B cell (primary cell): ENCODE data around the gene SEMA3G. TPM values are rescaled to one million over a fixed set of nuclear protein-coding genes. Genes with fewer than 3 reads are reported as not detected.
A peak's percentile ranks its signal among the peaks of the same experiment; 100 is the strongest.

Experiments
- ATAC-seq: fragments of 200-7000 bp; cut with Tn5 transposase; one replicate; pipeline ENCODE4 v1.10.0; 2021; ENCODE audit warnings: low read depth, mild to moderate bottlenecking, moderate number of reproducible peaks, moderate library complexity
- CTCF ChIA-PET: fragments of 350-600 bp; sonication (Branson Sonifier 250); formaldehyde crosslinking; loops from one replicate; lab custom pipeline; 2021; ENCODE audit warnings: antibody characterized with exemption, inconsistent platforms; lab: Charles Lee
- POLR2A ChIA-PET: fragments of 350-600 bp; sonication (Branson Sonifier 250); formaldehyde crosslinking; loops from one replicate; lab custom pipeline; 2021; ENCODE audit warnings: antibody characterized with exemption; lab: Charles Lee
- DNase-seq: peaks from one replicate; pipeline ENCODE4 v3.0.0; 2013
- H2AFZ ChIP-seq: 2 replicates; pipeline ENCODE4 v1.6.1; 2012; ENCODE audit warnings: mild to moderate bottlenecking, low read depth, low read length; ENCODE audit not compliant: insufficient read depth, poor library complexity, severe bottlenecking
- H3K27ac ChIP-seq, 2 donors: 1 replicate in 1 of 2; 2 replicates in 1 of 2; pipeline ENCODE4 v1.5.1; 2012 to 2013; ENCODE audit warnings: low read length in 2 of 2, mild to moderate bottlenecking in 2 of 2, moderate library complexity in 1 of 2
- H3K27me3 ChIP-seq, 4 experiments: fragments of 200-600 bp in 1 of 4; sonication (generic) in 1 of 4; replicated peaks in 1 of 4; 1 replicate in 2 of 4; 2 replicates in 2 of 4; pipeline versions ENCODE4 v1.6.1 to v1.7.0; 2013 to 2016; ENCODE audit warnings: low read length in 3 of 4, mild to moderate bottlenecking in 2 of 4, mixed read lengths in 1 of 4, moderate library complexity in 1 of 4; ENCODE audit not compliant: insufficient read depth in 4 of 4, control insufficient read depth in 3 of 4; ENCODE audit errors: control extremely low read depth in 1 of 4
- H3K36me3 ChIP-seq, 2 experiments: replicated peaks in 1 of 2; 1 replicate in 1 of 2; 2 replicates in 1 of 2; pipeline versions ENCODE4 v1.6.1 to v1.7.1; 2013; ENCODE audit warnings: low read length in 1 of 2; ENCODE audit not compliant: insufficient read depth in 2 of 2, control insufficient read depth in 1 of 2; ENCODE audit errors: control extremely low read depth in 1 of 2, extremely low read depth in 1 of 2
- H3K4me1 ChIP-seq, 2 donors: fragments of 200-600 bp in 1 of 2; sonication (generic) in 1 of 2; 1 replicate in 1 of 2; 2 replicates in 1 of 2; pipeline versions ENCODE4 v1.5.1 to v1.6.1; 2013 to 2017; ENCODE audit warnings: low read length in 2 of 2; ENCODE audit not compliant: control insufficient read depth in 2 of 2, insufficient read depth in 2 of 2
- H3K4me2 ChIP-seq: replicated peaks from 2 replicates; pipeline ENCODE3; 2012; ENCODE audit warnings: mild to moderate bottlenecking, low read depth, low read length; ENCODE audit not compliant: poor library complexity, severe bottlenecking
- H3K4me3 ChIP-seq, 5 experiments: fragments of 200-600 bp in 1 of 5; sonication (generic) in 1 of 5; 1 replicate in 3 of 5; 2 replicates in 2 of 5; pipeline versions ENCODE4 v1.5.1 to v1.7.0; 2011 to 2016; ENCODE audit warnings: low read length in 4 of 5, mild to moderate bottlenecking in 4 of 5, low read depth in 2 of 5, control low read depth in 1 of 5, moderate library complexity in 1 of 5; ENCODE audit not compliant: insufficient read depth in 1 of 5; ENCODE audit errors: control extremely low read depth in 1 of 5, extremely low read depth in 1 of 5
- H3K79me2 ChIP-seq: fragments of 200-600 bp; sonication (generic); one replicate; pipeline ENCODE4 v1.6.0; 2016; ENCODE audit warnings: low read length; ENCODE audit not compliant: control insufficient read depth, insufficient read depth
- H3K9ac ChIP-seq: fragments of 200-600 bp; sonication (generic); 2 replicates; pipeline ENCODE4 v1.6.1; 2017; ENCODE audit warnings: mild to moderate bottlenecking, low read length, moderate library complexity
- H3K9me3 ChIP-seq, 3 donors: one replicate each; pipeline versions ENCODE4 v1.6.1 to v1.7.1; 2013; ENCODE audit warnings: low read length in 2 of 3; ENCODE audit not compliant: control insufficient read depth in 2 of 3, insufficient read depth in 1 of 3; ENCODE audit errors: control extremely low read depth in 1 of 3
- H4K20me1 ChIP-seq: 2 replicates; pipeline ENCODE4 v1.6.0; 2012; ENCODE audit warnings: mild to moderate bottlenecking, low read length; ENCODE audit not compliant: insufficient read depth, control insufficient read depth, poor library complexity, severe bottlenecking
- H3K27ac Mint-ChIP-seq: one replicate; pipeline ENCODE4 v1.8.0; 2021; ENCODE audit warnings: mixed read lengths
- H3K27me3 Mint-ChIP-seq: one replicate; pipeline ENCODE4 v1.8.0; 2021; ENCODE audit warnings: mixed read lengths
- H3K4me1 Mint-ChIP-seq: one replicate; pipeline ENCODE4 v1.8.0; 2021; ENCODE audit warnings: mixed read lengths
- H3K4me3 Mint-ChIP-seq: one replicate; pipeline ENCODE4 v1.8.0; 2021; ENCODE audit warnings: mixed read lengths
- H3K9me3 Mint-ChIP-seq: one replicate; pipeline ENCODE4 v1.8.0; 2022; ENCODE audit warnings: mixed read lengths; ENCODE audit not compliant: insufficient read depth
- CTCF ChIP-seq: fragments of 200-600 bp; IDR thresholded peaks from one replicate; pipeline ENCODE4 v1.8.0; 2022; ENCODE audit warnings: antibody characterized with exemption, mild to moderate bottlenecking
- EZH2 ChIP-seq: IDR thresholded peaks from 2 replicates; pipeline ENCODE4 v1.6.1; 2012; ENCODE audit warnings: borderline replicate concordance, low read depth, mild to moderate bottlenecking, moderate library complexity, low read length; ENCODE audit not compliant: insufficient read depth, poor library complexity, severe bottlenecking
- WGBS: methylation state at CpG from one replicate; pipeline ENCODE4 v1.1.5; 2013; ENCODE audit warnings: missing lambda C conversion rate; ENCODE audit not compliant: insufficient coverage; 5-methylcytosine and 5-hydroxymethylcytosine counted together
- intact Hi-C: fragments of 100-400 bp; cut with micrococcal nuclease; formaldehyde crosslinking; loops from one replicate; pipeline ENCODE4 v1.10.0; 2022
- polyA plus RNA-seq: library from polyadenylated mRNA; depleted of rRNA; stranded (reverse); fragments of >200 nt; gene quantifications from 2 replicates; pipeline ENCODE4 v1.2.3, GENCODE V29; 2012
- total RNA-seq, 2 donors: library from RNA; stranded (reverse); fragments of 120-200 nt in 1 of 2; gene quantifications; 1 replicate in 1 of 2; 2 replicates in 1 of 2; pipeline versions ENCODE4 v1.2.3 to v1.2.4, GENCODE V29; 2013 to 2022

Gene SEMA3G
- total and polyA plus RNA-seq, 2 donors (not counting 1 experiment from before 2014, with no cell fraction given): 0.10 to 0.42 TPM

GRCh38 chr3:52428151-52429005, 16.5 kb downstream of the SEMA3G start:
- H3K27ac Mint-ChIP-seq: no peak overlapping the region
- CTCF ChIA-PET: interaction anchor here (0.9 to 4.1 kb wide), 5 partner anchors 9 to 19 kb away, joined by 3 to 61 read pairs (median 5); partner anchors contain the start of gene SEMA3G
- H4K20me1 ChIP-seq: no peaks in the 10 kb centered on the region
- no peaks in the 10 kb centered on the region for H3K4me1 Mint-ChIP-seq
- H3K4me3 ChIP-seq: no peak overlapping the region
- intact Hi-C loops: loop anchor here (1.0 kb wide), 1 partner anchor 19 kb away; no protein-coding TSS in a partner anchor
- no peaks in the 10 kb centered on the region for H3K27me3 Mint-ChIP-seq
- POLR2A ChIA-PET: no interaction called here
- no peaks in the 10 kb centered on the region for H3K79me2 ChIP-seq
- peaks cover 0 to 4% (median 0%) of the 10 kb centered on the region in 3 donors for H3K9me3 ChIP-seq
- WGBS: 33% methylated on average over 3 of the region's 7 CpGs
- H3K9me3 Mint-ChIP-seq: no peaks in the 10 kb centered on the region
- H3K9ac ChIP-seq: no peak overlapping the region
- peak; percentile 56 for ATAC-seq
- no peak overlapping the region for H3K4me2 ChIP-seq
- peaks cover 0 to 7% (median 0%) of the 10 kb centered on the region in 4 experiments for H3K27me3 ChIP-seq
- no peak overlapping the region for H3K27ac ChIP-seq
- DNase-seq: peak; percentile 55
- H3K36me3 ChIP-seq: no peaks in the 10 kb centered on the region
- no peak overlapping the region for H3K4me3 Mint-ChIP-seq
- no peak overlapping the region for H2AFZ ChIP-seq
- no peaks in the 10 kb centered on the region for H3K4me1 ChIP-seq
- no peak for TF ChIP-seq EZH2
- peak; percentile 69 for TF ChIP-seq CTCF

GRCh38 chr3:52423173-52423572, 21.7 kb downstream of the SEMA3G start:
- Histone ChIP-seq H3K27me3 (peaks cover 0 to 2% (median 0%) of the 10 kb centered on the region in 4 experiments), H3K4me3 (no peak overlapping the region), H3K27ac (no peak overlapping the region), H3K4me1 (no peaks in the 10 kb centered on the region), H3K79me2 (no peaks in the 10 kb centered on the region), H3K9ac (no peak overlapping the region), H2AFZ (no peak overlapping the region), H3K4me2 (no peak overlapping the region), H3K36me3 (peaks cover 0 to 5% of the 10 kb centered on the region in 2 experiments), H3K9me3 (peaks cover 0 to 3% (median 0%) of the 10 kb centered on the region in 3 donors), H4K20me1 (no peaks in the 10 kb centered on the region)
- 84% methylated on average over 4 of the region's 5 CpGs for WGBS
- Mint-ChIP-seq H3K4me1 (no peaks in the 10 kb centered on the region), H3K27ac (no peak overlapping the region), H3K4me3 (no peak overlapping the region), H3K27me3 (no peaks in the 10 kb centered on the region), H3K9me3 (no peaks in the 10 kb centered on the region)
- DNase-seq: no peak
- ChIA-PET CTCF (interaction anchor here (1.0 to 1.9 kb wide), 2 partner anchors 10 kb away, joined by 4 to 8 read pairs; no protein-coding TSS in a partner anchor), POLR2A (no interaction called here)
- intact Hi-C loops: no loop called here
- TF ChIP-seq EZH2 (no peak), CTCF (no peak)
- ATAC-seq: no peak
